CD4-positive, alpha-beta T cell treated with Interleukin-15 for 4 hours (primary cell): ENCODE data around the gene GIMAP1.

ENCODE experiments used
- DNase-seq: peaks from one replicate; pipeline ENCODE4 v3.0.0-alpha.2; 2020; ENCODE audit warnings: low spot score

The GIMAP1 gene

GRCh38 chr7:150722431-150722931 lies 6.1 kb downstream of the GIMAP1 start:
- no peak for DNase-seq

GRCh38 chr7:150723467-150723866 lies 7.1 kb downstream of the GIMAP1 start:
- DNase-seq: no peak

GRCh38 chr7:150727381-150727780 lies 11.0 kb downstream of the GIMAP1 start:
- DNase-seq: no peak

GRCh38 chr7:150728011-150728410 lies 11.6 kb downstream of the GIMAP1 start:
- no peak for DNase-seq

GRCh38 chr7:150728609-150729008 lies 12.2 kb downstream of the GIMAP1 start:
- no peak for DNase-seq

GRCh38 chr7:150731916-150732315 lies 15.5 kb downstream of the GIMAP1 start:
- peak; percentile 69 for DNase-seq

DNA sequence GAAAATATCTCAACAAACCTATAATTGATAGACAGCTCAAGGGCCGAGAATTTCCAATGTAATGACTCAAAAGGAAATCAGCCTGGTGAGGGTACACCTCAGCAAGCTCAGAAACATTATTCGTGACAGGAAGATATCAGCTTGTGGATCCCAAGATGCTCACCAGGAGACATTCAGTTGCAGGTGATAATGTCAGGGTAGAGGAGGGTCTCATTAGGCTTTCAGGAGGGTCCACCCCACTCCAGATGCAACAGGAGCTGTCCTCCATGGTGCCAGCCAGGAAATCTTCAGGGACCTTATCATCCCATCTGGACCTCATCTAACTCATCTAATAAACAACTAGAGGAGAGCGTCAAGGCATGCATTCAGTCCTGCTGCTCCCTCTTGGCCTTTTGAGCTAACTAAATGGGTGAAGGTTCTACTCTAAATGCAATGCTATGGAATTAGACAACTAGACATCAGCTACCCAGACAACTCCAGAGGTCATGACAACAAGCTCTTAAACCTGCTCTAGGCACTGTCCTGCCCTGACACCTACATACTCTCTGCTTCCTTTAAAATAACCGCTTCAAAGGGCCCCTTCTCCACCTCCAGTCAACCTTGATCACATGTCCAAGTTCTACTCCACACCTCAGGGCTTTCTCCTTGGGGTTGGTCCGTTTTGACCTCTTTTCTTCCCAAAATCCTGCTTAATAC lies 16.5 kb downstream of the GIMAP1 start:
- DNase-seq: no peak

DNA sequence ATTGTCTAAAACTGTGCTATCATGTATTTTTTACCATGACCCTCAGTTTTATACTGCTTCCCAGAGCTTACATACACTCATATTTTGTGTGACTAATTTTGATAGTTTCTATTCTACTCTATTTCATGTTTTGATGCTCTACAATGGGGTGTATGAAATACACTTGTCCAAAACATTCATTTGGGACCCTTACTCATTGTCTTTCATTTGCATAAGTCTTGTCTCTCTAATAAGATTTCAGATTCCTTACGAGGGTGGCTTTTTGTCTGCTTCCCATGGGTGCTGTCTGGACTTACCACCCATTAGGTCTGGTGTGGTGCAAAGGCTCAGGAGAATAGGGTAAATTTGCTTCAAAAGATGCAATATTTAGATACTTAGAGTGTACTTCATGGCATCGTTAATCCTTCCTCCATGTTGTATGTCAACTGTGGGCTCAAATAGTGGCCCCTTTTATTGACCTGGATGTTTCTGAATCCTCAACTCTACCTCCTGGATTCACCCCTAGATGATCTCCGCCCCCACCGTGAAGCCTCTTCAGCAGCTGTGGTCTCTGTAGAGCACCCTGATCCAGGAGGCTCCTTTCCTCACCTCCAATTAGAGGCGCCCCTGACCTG lies 17.2 kb downstream of the GIMAP1 start:
- no peak for DNase-seq

- no peak for DNase-seq
Measured at GRCh38 chr7:150734254-150734653, 17.8 kb downstream of the GIMAP1 start.

GRCh38 chr7:150735596-150736358 lies 19.4 kb downstream of the GIMAP1 start:
- DNase-seq: no peak

DNA sequence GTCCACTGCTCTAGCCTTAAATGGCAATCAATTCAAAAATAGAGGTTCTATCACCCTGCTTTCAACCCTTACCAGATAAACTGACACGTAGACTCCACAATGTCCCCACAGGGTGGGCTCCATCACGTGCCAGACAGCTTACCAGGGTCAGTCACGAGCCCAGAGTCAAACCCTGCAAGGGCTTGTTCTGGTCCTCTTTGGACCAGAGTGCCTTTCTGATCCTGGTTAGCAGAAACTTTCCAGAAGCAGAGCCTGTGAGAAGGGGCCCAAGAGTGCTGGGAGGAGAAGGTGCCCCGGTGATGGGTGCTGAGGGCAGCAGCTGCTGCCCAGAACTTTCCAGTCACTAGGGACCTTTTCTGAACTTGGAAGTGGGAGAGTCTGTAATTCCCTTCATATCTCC lies 20.5 kb downstream of the GIMAP1 start:
- DNase-seq: no peak

GRCh38 chr7:150737265-150738055 lies 21.0 kb downstream of the GIMAP1 start, which contains the start of gene GIMAP5:
GIMAP5 (plus strand) TSS chr7:150737418; CDS start chr7:150740885, 3,467 bp downstream.
- peak; percentile 80 for DNase-seq

GRCh38 chr7:150738092-150738491 lies 21.7 kb downstream of the GIMAP1 start:
- DNase-seq: peak; percentile 89

DNA sequence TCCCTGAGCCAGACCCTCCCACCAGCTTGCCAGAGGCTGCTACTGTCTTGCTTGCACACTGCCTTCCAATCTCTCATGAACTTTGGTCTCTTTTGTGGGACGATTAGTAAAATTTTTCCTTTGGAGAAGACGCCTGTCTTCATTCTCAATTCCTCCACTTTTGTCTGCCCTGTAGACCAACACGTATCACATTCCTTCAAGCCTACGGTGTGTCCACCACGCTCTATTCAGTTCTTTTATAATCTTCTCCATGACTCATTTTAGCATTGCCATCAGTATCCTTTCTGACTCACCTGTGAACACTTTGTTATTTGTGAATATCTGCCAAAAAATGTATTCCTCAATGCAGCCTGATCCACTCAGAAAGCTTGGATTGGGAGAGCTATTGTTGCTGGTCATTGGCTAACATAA lies 22.2 kb downstream of the GIMAP1 start:
- peak; percentile 76 for DNase-seq

GRCh38 chr7:150739033-150739432 lies 22.6 kb downstream of the GIMAP1 start:
- DNase-seq: no peak

GRCh38 chr7:150740053-150740452 lies 23.6 kb downstream of the GIMAP1 start:
- peak; percentile 50 for DNase-seq

GRCh38 chr7:150742286-150742968 lies 26.0 kb downstream of the GIMAP1 start:
- DNase-seq: no peak

DNA sequence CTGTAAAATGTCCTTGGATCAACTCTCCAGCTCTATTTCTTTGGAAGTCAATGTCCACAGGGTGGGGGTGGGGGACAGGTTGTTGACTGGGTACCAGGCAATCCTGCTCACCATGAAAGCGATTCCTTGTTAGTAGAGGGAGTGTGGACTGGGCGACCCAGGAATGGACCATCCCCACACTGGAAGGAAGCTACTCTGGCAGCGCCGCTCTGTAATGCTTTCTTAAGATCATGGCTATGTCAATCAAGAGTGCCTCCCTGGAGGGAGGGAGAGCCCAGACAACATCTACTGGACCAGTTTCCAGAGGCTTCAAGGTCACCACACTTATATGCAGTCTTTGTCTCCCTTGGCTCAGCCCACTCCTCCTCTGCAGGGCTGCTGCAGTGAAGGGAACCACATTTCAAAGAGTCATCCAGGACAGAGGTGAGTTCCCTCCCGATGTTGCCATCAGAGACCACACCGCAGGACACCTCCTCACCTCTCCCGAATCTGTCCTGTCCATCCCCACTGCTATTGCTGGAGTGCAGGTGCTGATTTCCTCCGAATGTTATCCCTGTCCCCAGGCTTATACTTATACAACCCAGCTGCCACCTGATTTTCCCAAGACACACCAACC lies 27.7 kb downstream of the GIMAP1 start:
- DNase-seq: no peak

DNA sequence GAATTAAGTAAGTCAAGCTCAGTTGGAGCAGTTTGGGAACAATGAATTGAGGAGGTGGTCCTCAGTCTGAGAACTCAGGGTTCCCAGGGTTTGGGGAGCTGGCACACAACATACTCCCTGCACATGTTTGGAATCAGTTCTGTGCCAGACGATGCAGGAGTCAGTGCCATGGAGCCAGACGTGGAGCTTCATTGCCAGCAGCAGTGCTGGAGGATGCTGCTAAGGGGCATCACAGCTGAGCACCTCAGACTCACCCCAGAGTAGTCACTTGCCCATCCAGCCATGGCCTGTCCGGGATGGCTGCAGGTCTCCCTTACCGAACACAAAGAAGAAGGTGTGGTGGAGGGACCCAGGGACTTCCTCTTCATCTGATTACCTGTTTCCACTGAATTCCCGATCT lies 28.7 kb downstream of the GIMAP1 start:
- no peak for DNase-seq

GRCh38 chr7:150745876-150746275 lies 29.5 kb downstream of the GIMAP1 start:
- DNase-seq: no peak

- DNase-seq: no peak
Measured at GRCh38 chr7:150746921-150747320, 30.5 kb downstream of the GIMAP1 start.
